SW 1271 (cell line): Measurements from ENCODE around the gene ALK.

Experiments used
- DNase-seq, 2 experiments: peaks; one replicate each; lab custom pipeline; 2025; lab: John Stamatoyannopoulos, UW

The ALK gene

DNA sequence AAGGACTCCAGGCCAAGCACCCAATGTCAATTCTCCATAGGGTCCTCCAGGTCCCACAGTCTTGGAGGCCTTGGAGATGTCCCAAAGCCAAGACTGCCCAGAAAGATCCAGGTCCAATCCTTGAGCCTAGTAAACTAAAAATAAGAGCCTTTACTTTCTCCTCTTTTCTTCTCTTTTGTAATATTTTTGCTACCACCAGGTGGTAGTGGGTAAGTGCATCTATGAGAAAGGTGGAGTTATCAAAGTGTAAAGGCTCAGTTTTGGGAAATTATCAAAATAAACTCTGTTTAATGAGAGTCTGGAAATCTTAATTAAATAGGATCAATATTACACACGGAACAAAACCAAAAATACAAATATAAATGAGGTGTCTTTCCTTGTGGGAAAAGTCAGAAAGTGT is 276.4 kb downstream of the ALK start:
- no peak for DNase-seq

GRCh38 chr2:29643196-29643595 is 278.2 kb downstream of the ALK start:
- no peak for DNase-seq

- no peak for DNase-seq
Measured at GRCh38 chr2:29640360-29640759, 281.0 kb downstream of the ALK start.

DNA sequence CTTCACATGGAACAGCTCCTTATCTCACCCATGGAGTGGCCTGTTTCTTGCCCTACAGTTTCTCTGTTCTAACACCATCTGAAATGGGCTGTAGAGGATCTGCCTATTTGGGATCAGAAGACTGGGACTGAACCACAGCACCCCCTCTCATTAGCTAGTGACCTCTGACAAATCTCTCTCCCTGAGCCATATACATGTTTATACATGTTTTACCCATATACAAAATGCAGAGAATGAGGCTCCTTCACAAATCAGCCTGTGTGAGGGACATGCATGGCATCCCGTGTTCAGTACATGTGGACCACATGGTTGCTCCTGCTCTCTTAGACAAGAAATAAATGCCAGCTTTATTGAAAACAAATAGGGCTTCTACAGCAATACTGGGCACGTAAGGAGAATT is 282.7 kb downstream of the ALK start:
- no peak for DNase-seq

GRCh38 chr2:29634916-29635315 is 286.5 kb downstream of the ALK start:
- no peak for DNase-seq

DNA sequence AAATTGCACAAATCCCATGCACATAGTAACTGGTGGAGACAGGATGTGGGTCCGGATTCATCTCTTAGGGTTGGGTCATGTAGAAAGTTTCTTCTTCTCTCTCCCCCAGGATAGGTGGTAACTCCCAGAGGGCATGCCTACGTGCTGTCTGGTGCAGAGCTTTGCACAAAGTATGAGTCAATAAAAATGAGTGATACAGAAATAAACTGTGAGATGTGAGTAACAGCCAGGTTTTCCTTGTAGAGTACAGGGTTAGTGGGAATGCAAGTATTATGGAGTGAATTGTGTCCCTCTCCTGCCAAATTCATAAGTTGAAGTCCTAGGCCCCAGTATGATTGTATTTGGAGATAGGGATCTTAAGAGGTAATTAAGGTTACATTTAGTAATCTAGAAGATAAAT is 289.4 kb downstream of the ALK start:
- DNase-seq: no peak

- no peak for DNase-seq
Measured at GRCh38 chr2:29629495-29629894, 291.9 kb downstream of the ALK start.

DNA sequence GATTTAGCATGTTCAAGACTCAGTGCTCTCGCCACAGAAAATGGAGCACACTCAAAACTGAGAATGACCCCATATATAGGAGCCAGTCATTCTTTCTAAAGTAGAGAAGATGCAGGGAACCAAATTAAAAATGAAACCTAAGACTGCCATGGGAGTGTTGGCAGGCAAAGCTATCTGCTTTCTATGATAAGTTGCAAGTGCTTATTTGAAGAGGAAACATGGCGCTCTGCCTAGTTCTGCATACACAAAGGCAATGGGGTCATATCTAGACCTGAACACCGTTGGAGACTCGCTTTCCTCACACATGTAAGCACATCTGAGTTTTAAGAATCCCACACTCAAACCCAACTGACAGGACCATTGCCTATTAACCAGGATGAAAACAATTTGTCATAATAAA is 292.5 kb downstream of the ALK start:
- no peak for DNase-seq

- DNase-seq: no peak
Measured at GRCh38 chr2:29628108-29628745, 293.2 kb downstream of the ALK start.

GRCh38 chr2:29627279-29627711 is 294.1 kb downstream of the ALK start:
- no peak for DNase-seq

DNA sequence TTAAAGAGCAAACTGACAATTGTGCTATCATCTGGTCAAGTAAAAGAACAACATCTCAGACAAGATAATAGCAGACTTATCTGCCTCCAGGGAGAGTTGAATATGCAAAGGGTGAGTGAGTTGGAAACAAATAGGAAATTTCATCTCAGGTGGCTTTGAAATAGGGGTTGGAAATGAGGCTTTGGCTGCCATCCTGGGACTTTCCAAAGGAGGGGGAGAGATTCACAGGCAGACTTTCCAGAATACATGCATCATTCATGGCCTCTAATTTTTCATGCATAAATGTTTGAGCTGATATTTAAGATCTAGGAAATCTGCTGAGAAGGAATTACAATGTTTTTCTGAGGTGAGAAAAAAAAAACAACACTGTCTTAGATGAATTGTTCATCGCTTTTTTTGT is 300.5 kb downstream of the ALK start:
- no peak for DNase-seq

GRCh38 chr2:29619689-29620088 is 301.7 kb downstream of the ALK start:
- no peak for DNase-seq

DNA sequence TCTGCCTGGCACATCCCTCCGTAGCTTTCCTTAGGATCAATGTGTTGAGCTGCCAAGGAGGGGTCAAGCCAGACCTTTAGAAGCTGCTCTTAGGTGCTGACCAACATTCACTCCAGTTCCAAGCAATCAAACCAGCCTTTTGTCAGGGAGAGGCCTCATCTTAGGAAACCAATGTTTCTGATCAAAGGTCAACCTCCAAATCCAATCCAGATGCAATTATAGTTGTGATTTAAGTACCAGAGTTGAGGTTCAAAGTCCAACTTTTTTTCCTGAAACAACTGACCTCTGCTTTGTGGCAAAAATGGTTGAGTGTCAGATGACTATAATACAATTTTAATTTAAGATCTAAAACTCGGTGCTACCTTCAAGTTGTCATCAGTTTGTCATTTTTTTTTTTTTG is 303.4 kb downstream of the ALK start:
- no peak for DNase-seq

- no peak for DNase-seq
Measured at GRCh38 chr2:29617351-29617750, 304.0 kb downstream of the ALK start.

GRCh38 chr2:29616569-29616968 is 304.8 kb downstream of the ALK start:
- no peak for DNase-seq

DNA sequence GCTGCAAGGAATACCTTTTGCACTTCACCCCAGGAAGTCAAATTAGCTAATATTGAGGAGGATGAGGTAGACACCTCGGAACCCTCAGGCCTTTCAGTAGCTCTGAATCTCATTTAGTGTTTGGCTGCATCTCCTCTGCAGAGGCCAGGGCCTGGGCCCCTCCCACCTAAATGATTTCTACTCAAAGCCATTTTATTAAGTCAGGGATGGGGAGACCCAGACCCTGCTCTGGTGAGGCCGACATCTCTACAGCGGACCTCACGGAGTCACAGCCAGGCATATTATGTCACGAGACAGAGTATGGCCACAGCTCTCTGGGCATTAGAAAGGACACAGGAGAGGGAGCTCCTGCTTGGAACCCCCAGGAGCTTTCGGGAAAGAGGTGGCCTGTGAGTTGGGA is 305.5 kb downstream of the ALK start:
- no peak for DNase-seq

DNA sequence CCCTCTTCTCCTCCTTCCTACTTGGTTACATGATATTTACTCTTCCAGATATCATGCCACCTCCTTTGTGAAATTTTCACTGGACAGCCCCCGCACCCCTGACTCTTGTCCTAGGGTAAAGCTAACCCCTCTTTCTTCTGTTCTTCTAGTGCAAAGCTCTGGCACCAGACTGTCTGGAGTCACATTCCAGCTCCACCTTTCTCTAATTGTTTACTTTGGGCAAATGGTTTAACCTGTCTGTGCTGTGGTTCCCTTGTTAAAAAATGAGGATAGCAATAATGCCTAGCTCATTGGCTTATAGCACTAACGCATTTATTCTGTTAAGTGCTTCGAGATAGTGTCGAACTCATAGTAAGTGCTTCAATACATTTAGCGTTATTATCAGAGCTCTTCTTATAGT is 306.2 kb downstream of the ALK start:
- no peak for DNase-seq

- no peak for DNase-seq
Measured at GRCh38 chr2:29614295-29614830, 307.0 kb downstream of the ALK start.

GRCh38 chr2:29613792-29614266 is 307.6 kb downstream of the ALK start:
- DNase-seq: no peak

- DNase-seq: no peak
Measured at GRCh38 chr2:29613067-29613466, 308.3 kb downstream of the ALK start.

GRCh38 chr2:29612568-29612967 is 308.8 kb downstream of the ALK start:
- no peak for DNase-seq

DNA sequence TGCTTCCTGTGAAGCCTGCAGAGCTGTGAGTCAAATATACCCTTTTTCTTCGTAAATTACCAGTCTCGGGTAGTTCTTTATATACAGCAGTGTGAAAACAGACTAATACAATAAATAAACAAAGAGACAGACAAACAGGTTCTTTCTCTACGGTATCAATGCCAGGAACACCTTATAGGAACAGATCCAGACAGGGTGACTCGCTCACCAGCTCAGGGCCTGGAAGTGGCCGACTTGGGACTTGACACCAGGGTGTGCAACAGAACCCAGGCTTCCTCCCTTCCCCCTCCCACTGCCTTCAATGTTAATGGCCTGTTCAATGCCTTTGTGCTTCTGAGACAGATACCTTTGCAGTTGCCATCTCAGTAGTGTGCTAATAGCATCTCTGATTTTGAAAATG is 309.5 kb downstream of the ALK start:
- DNase-seq: no peak

DNA sequence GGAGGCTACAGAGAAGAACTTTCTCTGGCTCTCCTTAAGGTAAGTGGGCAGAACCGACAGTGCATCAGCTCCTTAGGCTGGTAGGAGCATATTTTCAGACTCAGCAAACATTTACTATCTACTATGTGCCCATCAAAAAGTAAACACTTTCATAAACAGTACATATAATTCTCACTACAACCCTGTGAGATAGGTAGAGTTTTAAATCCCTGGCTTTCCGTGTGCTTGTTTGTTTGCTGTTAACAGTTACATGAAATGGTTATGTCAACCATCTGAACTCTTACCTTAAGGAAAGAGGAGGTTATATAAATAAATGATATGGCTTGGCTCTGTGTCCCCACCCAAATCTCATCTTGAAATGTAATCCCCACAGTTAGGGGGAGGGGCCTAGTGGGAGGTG is 310.1 kb downstream of the ALK start:
- no peak for DNase-seq

DNA sequence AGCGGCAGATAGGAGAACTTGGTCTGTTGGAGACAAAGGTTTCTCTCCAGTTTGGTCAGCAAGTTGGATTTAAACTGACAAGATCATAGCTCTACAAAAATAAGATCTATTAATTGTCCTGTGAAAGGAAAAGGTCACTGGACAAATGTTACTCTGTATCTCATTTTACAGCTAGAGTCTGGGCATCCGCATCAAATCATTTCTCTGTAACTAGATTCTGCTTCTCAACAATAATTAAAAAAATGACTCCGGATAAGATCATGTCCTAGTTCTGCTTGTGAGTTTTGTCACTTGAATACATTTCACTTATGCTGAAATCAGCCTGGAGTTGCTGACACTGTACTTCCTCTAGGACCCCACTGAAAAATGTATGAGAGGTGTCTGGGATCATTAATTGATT is 310.8 kb downstream of the ALK start:
- no peak for DNase-seq
